ENCODE measurements around the gene ABHD8.

- TF ChIP-seq CTCF (IDR thresholded peaks at IDR 0.05) (peak; percentile 91), EZH2 (IDR thresholded peaks at IDR 0.05; ENCODE audit: borderline replicate concordance, insufficient read depth, low read depth, low read length, poor library complexity, severe bottlenecking) (no peak)
These were observed 42.3 kb downstream of the ABHD8 start for GRCh38 chr19:17260842-17261325.
